ENCODE results near the gene MIS12.

Gene MIS12

GRCh38 chr17:5536866-5537650 is 50.7 kb downstream of the MIS12 start:
- no peak for DNase-seq

GRCh38 chr17:5539286-5539685 is 52.9 kb downstream of the MIS12 start:
- no peak for DNase-seq

GRCh38 chr17:5540321-5540720 is 54.0 kb downstream of the MIS12 start:
- no peak for DNase-seq
